HS-5 (cell line): Measurements from ENCODE around the gene CRCP.
"Not testable (repeated sequence)": the region's sequence is repeated elsewhere in the genome, so short reads cannot be mapped to it uniquely, and the experiment has no call there.

Experiments
- DNase-seq: peaks from one replicate; pipeline ENCODE4 v3.0.0-alpha.2; 2012; ENCODE audit warnings: low read depth

CRCP gene

GRCh38 chr7:66108410-66108809, 6.2 kb upstream of the CRCP start:
- DNase-seq: not testable (repeated sequence)

DNA sequence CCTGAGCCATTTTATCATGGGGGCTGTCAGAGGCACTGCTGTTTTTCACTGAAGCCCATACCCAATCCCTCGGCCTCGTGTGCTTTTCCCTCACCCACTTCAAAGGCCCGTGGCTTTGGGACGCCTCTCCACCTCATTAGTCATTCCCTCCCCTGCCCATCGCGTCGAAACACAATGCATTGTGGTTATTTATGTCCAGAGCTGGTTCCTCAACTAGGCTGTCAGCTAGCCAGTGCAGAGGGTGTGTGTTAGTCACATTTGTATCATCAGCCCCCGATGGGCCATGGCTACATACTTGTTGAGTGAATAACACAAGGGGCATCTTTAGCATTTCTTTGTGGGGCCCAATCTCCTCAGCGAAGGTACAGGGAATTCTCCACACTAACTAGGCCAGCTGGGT, 3.8 kb upstream of the CRCP start:
- peak; percentile 86 for DNase-seq

GRCh38 chr7:66116680-66117420, 2.2 kb downstream of the CRCP start:
- not testable (repeated sequence) for DNase-seq

- no peak for DNase-seq
Observed at GRCh38 chr7:66118603-66119002, 4.0 kb downstream of the CRCP start.

- DNase-seq: no peak
Observed at GRCh38 chr7:66119245-66119850, 4.7 kb downstream of the CRCP start.

DNA sequence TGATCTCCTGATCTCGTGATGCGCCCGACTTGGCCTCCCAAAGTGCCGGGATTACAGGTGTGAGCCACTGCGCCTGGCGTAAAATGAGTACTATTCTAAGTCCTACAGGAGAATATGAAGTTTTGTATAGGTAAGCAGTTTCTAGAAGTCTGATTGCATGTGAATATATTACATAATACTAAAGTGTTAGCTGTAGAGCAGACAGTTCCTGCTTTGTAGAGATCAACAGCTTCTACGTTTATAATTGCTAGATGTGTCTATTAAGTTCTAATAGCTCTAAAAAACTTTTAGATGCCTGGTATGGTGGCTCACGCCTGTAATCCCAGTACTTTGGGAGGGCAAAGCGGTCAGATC, 8.5 kb downstream of the CRCP start:
- DNase-seq: no peak

DNA sequence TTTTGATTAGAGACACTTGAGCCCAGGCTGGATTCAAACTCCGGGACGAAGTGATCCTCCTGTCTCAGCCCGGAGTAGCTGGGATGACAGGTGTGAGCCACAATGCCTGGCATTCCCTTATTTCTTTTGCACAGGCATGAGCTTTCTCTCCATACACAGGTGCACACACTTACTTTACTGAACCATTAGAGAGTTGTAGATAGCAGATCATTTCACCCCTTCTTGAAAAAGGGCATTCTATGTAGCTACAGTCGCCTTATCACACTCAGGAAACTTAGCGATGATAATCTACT, 9.9 kb downstream of the CRCP start:
- DNase-seq: not testable (repeated sequence)

GRCh38 chr7:66125052-66125694, 10.5 kb downstream of the CRCP start:
- DNase-seq: no peak

GRCh38 chr7:66125781-66126352, 11.2 kb downstream of the CRCP start:
- DNase-seq: not testable (repeated sequence)

- not testable (repeated sequence) for DNase-seq
Observed at GRCh38 chr7:66127172-66127571, 12.5 kb downstream of the CRCP start.

DNA sequence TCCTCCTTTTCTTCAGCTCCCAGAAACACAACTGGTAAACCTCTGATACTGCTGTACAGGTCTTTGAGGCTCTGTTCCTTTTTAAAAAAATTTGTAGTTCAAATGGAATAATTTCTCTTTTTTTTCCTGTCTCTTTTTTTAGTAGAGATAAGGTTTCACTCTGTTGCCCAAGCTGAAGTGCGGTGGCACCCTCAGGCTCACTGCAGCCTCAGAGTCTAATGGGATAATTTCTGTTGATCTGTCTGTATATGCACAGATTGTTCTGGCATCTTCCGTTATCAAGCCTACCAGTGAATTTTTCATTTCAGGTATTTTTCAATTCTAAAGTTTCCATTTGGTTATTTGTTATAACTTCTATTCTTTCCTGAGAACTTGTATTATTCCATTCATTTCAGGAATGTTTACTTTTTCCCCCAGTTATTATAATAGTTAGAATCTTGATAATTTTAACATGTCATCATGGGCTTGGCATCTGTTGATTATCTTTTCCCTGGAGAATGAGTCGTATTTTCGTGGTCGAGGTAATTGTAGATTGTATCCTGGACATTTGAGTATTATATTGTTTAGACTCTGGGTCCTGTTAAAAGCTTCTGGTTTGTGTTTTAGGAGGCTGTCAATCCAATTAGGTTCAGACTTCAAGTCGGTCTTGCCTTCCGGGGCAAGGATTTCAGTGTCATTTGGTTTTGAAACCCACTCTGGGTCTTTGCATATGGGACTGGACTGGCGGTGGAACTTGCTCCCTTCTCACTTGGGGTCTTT, 24.5 kb downstream of the CRCP start:
- DNase-seq: no peak

- no peak for DNase-seq
Observed at GRCh38 chr7:66140924-66141323, 26.3 kb downstream of the CRCP start.

- no peak for DNase-seq
Observed at GRCh38 chr7:66142334-66142733, 27.7 kb downstream of the CRCP start.

DNA sequence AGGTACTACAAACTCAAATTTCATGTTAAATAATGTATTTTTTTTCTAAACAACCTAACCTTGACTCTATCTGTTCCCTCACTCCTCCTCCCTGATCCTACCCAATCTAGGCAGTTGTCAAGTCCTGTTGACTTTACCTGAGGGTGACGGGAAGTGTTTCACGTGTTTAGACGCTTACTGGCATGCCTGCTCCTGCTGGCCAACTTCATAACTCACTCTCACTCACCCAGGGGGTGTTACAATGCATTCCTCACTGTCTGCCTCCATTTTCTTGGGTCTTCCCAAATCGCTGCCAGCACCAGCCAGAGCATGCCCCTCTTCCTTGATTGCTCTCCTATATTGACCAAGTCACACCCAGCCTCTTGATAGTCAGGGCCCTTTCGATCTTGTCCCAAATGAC, 28.3 kb downstream of the CRCP start:
- DNase-seq: no peak

GRCh38 chr7:66143876-66144332, 29.3 kb downstream of the CRCP start:
- no peak for DNase-seq

DNA sequence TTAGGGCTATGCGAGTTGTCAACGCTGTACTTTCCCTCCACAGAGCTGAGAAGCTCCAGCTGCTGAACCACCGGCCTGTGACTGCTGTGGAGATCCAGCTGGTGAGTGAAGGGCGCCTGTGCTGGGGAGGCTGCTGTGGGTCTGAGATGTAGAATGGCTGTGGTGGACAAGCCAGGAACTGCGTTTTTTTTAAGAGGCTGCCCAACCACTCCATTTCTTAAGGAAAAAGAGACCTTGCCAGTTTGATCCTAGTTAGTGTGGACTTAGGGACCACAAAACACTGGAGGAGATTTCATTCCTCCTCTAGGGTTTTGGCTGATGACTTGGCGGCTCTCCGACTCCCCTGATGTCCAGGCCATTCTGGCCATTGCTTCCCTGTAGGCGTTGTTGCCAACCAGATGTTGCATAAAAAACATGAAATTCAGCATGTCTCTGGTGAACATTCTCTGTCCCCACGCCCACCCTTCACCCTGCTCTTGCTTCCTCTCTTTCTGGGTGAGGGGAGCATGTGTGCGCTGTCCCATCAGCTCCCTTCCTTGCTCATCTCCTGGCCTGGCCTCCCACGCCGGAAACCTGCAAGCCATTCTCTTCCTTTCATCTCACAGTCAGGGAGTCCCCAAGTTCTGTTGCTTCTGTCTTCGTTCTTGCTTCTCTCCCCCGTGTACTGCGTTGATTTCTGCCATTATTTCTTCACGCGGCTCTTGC, 30.9 kb downstream of the CRCP start:
- DNase-seq: no peak

- DNase-seq: no peak
Observed at GRCh38 chr7:66146701-66147100, 32.1 kb downstream of the CRCP start.

DNA sequence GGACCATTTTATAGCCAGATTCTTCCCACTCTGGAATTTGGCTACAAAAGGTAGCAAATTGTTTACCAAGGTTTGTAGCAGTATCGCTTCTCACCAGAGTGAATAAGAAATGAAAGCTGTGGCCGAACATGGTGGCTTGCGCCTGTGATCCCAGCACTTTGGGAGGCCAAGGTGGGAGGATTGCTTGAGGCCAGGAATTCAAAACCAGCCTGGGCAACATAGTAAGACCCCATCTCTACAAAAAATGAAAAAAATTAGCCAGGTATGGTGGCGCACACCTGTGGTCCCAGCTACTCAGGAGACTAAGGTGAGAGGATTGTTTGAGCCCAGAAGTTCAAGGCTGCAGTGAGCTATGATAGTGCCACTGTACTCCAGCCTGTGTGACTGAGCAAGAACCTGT, 33.0 kb downstream of the CRCP start:
- DNase-seq: not testable (repeated sequence)

DNA sequence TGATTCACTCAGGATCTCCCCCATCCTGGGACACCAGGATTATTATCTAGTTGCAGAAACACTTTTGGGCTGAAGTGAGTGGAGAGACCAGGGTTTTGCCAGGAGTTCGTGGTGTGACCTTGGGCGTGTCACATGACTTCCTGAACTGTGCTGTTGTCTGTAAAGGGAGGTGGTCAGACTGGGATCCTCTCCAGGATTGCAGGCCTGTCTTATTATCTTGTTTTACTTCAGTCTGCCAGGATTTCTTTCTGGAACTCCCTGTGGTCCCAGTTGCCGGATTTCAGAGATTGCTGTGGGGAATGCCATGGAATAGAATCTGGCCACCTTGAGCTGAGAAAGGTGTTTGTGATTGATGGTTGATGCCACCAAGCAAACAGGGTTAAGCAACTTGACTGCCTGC, 35.8 kb downstream of the CRCP start:
- DNase-seq: no peak

GRCh38 chr7:66152371-66153191, 37.9 kb downstream of the CRCP start:
- no peak for DNase-seq

DNA sequence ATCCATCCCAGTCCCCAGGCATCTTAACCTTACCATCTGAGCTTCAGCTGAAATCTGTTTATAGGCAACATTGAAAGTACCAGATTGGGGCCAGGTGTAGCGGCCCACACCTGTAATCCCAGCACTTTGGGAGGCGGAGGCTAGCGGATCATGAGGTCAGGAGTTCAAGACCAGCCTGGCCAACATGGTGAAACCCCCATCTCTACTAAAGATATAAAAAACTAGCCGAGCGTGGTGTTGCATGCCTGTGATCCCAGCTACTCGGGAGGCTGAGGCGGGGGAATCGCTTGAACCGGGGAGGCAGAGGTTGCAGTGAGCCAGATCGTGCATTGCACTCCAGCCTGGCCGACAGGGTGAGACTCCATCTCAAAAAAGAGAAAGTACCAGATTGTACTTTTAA, 39.0 kb downstream of the CRCP start:
- no peak for DNase-seq
